Brain pericyte (primary cell): Measurements from ENCODE around the gene PHEX.

Experiments used
- DNase-seq: peaks from one replicate; pipeline ENCODE4 v3.0.0-alpha.2; 2012; ENCODE audit warnings: low read depth, low spot score

Gene PHEX

DNA sequence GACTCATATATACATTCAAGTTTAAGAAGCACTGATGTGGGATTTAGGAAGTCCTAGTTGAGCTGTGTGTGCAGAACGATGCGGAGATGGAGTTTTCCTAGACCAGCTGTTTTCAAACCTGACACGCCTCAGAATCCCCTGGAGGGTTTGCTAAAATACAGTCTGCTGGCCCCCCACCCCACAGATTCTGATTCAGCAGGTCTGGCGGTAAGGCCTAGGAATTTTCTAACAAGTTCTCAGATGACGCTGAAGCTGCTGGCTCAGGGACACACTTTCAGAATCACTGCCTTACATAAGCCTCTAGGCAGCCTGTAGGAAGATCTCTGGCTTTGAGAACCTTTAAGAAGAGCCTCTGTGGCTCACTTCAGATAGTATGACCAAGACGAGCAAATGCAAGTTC is 73.1 kb downstream of the PHEX start:
- DNase-seq = no peak

DNA sequence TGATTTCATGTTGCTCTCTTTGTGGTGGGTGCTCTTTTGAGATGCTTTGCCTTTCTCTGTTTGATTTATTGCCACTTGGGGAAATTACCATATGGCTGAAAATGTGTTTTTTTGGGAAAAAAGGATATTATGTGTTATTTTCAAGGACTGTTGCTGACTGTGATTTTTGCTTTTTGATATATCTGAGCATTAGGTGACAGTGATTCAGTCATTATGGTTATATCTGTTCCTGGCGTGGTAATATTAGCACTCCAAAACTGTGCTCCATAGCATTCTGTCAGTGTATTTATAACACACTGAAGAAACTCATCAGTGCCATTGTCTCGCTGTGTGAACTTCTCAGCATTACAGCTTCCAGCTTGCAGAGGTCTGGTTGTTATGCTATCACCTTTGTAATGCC is 73.8 kb downstream of the PHEX start:
- no peak for DNase-seq

DNA sequence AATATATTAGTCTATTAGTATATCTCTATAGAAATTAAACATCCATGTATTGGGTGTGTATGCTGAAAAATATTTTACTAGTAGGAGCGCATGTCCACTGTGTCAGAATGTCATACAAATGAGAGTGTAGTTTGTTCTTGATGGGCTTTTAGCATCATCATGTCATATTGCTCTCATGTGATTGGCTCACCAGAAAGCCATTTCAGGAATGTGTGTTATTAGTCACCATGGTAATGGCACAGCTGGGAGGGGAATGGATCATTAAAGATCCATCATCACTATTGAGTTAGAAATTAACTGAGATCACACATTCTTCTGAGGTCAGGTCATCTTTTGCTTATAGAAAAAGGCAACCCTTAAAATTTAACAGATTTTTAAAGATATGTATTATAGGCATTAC is 77.3 kb downstream of the PHEX start:
- DNase-seq = no peak

DNA sequence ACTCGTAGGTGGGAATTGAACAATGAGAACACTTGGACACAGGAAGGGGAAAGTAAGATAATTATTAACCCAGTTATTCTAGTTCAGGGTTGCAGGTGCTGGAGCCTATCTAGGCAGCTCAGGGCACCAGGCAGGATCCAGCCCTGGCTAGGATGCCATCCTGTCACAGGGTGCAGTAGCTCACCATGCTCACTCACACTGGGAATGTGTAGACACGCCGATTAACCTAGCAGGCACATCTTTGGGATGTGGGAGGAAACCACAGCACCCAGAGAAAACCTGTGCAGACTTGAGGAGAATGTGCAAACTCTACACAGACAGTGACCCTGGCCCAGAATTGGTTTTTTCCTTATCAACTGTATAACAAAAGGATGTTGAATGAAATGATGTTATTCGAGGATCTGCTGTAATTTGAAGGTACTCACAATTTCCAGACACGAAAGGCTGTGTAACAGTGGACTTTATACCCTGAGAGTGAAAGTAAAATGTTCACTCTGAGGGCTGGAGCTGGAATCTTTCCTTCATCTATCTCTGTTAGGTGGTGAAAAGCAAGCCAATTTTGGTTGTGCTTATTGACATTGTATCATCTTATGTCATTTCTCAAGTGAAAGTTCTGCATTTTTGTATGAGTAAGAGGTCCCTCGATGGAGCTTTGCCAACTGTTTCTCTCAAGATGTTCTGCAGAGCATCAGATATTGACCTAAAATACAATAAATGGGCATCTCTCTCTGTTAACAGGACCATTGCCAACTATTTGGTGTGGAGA is 78.8 kb downstream of the PHEX start:
- DNase-seq = no peak

DNA sequence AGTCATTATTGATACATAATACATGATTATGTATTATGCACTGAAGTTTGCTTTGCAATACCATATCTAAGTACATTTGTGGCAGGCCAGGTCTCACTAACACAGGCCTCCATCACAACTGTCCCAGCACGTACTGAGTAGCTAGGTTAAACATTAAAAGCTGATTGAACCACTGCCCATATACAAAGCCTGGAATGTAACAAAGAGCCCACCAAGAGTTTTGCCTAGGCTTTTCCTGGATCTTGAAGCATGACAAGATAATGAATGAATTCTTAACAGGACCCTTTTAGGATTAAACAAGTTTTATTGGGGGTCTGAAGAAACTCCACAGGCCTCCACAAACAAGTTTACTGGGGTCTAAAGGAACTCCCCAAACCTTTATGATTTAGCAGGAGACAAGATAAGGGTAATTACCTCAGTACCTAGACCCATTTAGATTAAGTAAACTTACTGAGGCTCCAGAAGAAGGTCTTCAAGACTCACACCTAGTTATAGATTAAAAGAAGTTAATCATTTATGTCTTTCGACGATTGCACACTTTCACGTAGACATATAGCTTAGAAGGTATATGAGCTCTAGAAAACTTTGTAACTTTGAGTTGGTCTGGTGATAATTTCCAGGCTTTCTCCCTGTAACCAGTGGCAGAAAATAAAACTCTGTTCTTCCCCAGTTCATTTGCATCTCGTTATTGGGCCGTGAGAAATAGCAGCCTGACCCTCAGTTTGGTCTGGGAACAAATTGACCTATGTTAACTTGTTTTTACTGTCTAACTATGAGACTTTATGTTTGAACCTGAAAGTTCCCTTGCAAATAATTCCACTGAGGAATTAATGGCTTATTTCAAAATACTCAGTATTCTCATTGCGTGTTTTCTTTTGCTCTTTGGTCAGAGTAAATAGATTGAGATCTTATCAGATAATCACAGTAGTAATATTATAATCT is 84.8 kb downstream of the PHEX start:
- DNase-seq = no peak

DNA sequence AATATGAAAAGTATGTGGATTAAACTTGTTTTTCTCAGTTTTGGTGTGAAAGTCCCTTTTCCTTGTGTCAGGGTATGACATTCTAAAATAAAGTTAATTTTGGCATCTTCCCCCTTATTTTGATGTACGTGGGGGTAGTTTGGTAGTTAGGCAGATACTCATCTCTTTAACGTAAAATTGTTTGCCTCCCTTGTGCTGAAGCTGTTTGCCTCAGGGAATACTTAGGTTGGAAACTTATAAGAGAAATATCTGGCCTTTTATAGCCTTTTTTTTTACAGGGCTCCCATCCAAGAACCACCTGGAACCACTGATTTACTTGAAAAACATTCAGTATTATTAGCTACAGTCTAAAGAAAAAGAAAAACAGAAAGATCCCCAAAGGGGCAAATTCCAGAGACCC is 85.5 kb downstream of the PHEX start:
- no peak for DNase-seq

DNA sequence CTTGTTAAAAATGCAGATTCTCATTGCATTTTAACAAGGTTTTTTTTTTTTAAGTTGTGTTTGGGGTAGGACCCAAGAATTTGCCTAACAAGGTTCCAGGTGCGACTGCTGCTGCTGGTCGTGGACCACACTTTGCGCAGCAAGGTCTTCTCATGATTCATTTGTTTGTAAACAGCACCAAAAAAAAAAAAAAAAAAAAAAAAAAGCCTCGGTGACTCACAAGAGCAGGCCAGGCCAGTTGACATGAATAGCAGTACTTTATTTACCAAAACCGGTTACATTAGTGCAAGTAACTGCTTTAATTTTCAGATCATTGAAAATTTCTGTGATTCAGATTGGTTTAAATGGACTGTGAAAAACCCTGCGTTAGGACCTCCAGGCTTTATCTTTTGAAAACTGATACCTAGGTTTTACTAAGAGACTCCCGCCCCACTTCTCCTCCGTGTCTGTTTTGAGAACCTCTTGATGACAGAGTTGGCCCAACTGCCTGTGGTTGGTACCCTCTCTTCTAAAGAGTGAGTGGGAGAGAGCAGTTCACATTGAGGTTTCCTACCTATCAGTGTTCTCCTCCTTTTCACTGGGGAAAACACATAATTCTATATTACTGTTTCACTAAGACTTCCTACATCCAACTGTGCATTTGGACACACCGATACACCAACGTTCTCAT is 86.2 kb downstream of the PHEX start:
- DNase-seq = no peak

DNA sequence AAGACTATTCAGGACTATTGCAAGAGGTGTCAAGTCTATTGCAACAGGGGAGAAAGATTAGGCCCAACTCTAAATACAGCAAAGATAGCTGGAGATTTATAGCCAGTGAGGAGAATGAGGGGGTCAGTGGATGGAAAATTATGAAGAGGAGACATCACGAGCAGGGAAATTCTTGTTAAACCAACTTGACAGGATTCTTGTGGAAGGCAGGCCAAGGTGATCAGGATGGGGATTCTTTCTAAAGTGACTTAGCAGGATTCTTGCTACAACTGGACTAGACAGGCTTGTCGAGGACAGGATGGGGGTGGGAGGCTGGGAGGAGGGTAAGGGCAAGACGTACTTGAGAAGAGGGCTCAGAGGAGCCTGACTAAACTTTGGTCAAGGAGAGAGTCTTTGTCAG is 89.0 kb downstream of the PHEX start:
- no peak for DNase-seq

DNA sequence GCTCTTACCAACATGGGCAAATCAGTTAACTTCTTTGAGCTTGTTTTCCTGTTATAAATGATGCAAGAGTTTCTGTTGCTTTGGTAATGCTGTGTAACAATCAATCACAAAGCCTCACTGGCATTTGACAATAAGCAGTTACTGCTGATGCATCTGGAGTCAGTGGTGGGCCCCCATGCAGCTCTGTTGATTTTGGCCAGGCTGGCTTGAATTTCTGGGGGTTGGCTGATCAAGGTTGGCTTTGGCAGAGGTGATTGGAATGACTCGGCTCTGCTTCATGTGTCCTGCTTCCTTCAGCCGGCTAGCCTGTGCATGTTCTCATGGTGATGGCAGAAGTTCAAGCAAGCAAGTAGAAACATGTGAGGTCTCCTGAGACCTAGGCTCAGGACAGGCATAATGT is 90.4 kb downstream of the PHEX start:
- DNase-seq = no peak

DNA sequence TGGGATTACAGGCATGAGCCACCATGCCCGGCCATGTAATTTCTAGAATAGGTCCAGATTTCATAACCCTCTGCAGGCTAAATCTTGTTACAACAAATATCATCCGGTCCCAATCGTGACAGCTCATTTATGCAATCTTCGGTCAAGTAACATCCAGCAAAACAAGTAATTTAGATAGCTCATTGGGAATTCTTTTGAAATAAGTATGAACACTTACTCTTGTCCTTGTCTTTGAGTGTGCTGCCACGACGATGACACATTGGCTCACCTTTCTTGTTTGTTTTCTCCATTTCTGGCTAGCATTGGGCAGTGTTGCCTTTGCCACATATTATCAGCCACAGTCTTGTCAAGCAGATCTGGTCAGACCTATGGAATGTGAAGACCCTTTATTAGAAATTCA is 92.0 kb downstream of the PHEX start:
- DNase-seq = no peak

DNA sequence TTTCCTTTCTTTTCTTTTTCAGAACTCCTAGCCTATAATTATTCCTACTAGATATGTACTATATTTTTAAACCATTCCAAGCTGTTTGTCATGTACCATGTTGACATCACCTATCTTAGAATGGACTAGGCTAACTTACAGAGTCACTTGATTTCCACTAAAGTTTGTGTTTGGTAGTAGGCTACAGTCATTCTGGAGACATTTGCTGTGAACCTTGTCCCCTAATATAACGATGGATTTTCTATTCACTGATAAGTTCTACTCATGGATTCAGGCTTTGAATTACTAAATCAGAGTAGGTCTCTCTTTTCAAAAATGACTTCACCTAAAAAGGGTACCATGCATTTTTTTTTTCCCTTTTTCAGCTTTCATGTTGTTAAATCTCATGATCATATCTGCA is 93.4 kb downstream of the PHEX start:
- no peak for DNase-seq

DNA sequence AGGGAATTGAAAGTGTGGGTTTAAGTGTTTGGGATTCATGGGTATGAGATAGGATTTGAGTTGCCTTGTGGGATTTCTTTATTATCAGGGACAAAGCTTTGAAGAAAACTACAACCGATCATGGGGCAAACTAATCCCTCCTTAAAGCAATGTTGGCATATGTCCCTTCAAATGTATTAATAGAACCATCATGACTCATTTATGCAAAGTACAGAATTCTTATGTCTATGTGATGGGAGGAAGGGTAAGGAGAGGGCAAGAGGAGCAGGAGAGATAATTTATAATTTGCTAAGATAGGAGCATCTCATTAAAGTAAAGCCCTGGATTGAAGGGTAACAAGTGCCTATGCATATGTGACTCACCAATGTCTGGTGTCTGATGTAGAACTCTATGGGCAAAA is 94.2 kb downstream of the PHEX start:
- no peak for DNase-seq

DNA sequence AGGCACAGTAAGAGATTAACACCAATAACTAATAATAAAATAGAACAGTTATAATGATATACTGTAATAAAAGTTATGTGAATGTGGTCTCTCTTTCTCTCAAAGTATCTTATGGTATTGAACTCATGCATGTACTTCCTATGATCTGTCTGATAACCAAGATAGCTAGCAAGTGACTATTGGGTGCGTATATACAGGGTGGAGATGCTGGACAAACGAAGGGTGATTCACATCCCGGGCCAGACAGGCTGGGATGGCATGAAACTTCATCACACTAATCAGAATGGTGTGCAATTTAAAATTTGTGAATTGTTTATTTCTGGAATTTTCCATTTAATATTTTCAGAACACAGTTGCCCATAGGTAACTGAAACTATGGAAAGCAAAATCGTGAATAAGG is 96.8 kb downstream of the PHEX start:
- no peak for DNase-seq

DNA sequence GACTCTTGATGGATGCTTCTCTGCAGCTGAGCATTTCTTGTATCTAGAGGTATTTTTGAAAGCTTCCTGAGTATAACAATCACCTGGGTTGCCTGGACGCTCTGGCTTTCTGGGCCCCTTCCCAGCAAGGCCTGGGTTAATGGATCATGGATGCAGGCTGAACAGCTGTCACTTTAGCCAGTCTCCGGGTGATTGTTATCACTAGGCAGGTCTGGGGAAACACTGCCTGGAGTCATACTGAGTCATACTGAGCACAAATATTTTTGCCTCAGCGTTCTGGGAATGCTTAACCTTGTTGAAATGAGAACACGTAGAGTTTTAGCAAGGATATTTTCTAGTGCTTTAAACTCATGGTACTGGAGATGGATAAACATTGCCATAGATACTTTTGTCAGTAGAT is 102.6 kb downstream of the PHEX start:
- peak; percentile 25 for DNase-seq

DNA sequence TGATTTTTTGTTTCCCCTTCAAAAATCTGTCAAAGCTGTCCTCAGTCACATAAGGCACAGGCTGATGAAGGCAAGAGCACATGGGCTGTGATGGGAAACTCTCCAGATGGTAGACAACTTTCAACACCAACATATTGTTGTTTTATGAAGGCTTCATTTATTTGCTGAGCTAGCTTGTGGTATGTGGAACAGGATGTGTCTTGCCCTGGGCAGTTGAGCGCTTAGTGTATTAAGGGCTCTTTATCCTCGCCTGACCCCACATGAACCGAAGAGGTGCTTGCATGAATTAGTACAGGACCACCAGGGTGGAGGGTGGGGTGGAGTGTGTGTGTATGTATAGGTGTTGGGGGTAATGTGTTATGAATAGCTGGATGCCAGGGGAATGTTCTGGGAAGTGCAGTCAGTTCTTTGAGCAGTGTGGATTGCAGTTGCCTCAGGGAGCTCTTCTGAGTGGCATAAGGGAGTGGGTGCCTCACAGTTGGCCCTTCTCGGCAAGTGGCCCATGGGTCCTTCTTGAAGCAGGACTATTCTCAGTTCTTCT is 103.1 kb downstream of the PHEX start:
- DNase-seq = peak; percentile 29

DNA sequence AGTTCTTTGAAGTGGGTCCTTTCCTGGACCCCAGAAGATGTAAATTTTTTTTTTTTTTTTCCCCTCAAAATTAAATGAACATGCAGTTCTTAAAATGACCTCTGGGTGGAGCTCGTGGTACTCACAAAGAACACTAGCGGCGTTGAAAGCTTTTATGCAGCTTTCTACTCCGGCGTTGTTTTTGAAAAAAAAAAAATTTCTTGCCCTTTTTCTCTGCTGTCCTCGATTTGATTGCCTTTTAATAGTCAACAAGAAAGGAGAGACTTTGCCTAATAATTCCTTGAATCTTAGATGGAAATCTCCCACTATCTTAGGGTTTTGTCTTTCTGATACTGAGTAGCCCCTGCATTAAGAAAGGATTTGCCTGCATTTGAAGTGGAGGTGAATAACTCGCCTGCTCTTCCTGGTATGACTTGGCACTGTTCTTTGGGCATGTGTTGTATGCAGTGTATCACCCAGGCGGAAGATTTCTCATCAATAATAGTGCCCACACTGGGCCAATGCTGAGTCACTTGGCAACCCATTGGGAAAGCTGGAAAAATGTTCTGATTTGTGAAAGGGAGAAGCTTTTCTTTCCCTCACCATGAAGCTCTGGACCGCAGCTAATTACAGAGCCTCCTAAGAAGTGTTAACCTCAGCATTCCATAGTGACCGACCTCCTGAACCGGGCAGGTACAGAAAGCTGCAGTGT is 104.0 kb downstream of the PHEX start:
- peak; percentile 25 for DNase-seq

DNA sequence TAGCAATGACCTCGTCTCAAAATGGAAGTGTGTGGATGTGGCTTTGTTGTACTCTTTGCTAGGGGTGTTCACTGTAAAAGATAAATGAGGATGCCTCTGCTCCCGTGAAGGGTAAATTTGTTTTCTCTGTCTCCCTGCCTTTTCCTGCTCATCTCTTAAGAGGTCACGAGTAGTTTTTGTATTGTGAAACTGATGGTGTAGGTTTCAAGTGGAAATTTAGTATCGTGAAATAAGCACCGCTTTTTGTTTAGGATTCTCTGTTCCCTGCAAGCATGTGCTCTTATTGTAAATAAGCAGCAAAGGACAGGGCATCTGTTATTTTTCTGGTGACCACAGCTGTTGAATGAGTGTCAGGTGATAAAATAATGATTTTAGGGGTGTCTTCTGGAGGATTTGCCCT is 104.6 kb downstream of the PHEX start:
- peak; percentile 5 for DNase-seq

DNA sequence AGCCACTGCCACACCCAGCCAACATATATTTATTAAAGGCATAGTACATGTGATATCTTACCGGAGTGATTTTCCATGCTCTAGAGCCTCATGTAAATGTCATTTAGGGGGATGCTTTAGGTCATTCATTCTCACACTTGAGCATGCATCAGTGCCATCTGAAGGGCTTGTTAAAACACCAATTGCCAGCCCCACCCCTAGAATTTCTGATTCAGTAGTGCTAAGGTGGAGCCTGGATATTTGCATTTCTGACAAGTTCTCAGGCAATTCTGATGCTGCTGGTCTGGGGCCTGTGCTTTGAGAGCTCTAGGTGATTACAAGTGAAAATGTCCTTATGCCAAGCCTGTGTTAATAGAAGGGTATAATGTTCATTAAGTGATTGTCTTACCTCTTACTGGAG is 107.7 kb downstream of the PHEX start:
- no peak for DNase-seq

DNA sequence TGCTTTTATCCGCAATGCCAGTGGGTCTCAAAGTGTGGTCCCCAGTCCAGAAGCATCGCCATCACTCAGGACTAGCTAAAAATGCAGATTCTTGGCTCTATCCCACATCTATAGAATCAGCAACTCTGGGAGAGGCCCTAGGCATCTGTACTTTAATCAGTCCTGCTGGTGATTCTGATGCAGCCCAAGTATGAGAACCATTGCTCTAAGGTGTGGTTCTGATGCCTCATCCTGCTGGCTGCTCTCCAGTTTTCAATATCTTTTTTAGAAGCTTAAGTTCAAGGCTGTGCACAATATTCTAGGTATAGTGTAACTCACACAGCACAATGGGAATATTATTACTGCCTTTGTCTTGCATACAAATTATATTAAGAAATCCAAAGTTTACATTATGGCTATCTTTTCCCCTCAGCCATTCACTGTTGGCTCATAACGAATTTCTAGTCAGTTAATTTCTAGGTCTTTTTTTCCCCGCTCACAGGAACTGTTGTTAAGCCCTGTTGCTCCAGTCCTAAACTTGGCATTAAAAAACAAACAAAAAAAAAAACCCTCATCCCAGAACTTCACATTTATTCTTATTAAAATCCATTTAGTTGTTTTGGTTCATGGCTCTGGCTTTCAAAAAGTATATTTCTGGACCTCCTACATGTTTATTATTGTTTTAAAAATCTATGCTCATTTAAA is 109.1 kb downstream of the PHEX start:
- DNase-seq = no peak

DNA sequence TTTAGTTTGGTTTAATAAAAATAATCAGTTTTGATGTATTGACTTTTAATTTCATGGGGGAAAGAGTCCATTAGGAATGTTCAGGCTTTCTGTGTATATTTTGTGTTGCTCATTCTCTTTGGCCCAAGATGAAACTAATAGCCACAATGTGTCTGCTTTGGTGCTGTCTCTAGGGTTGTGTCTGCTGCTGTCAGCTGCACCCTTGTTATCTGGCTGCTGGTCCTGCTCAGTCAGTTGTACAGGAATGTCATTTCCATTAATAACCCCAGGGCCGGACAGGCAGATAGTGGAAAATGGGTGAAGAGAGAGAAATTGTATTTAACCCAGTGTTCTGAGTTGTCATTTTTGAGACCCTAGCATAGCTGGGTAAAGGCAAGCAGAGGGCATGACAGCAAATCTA is 115.1 kb downstream of the PHEX start:
- no peak for DNase-seq

DNA sequence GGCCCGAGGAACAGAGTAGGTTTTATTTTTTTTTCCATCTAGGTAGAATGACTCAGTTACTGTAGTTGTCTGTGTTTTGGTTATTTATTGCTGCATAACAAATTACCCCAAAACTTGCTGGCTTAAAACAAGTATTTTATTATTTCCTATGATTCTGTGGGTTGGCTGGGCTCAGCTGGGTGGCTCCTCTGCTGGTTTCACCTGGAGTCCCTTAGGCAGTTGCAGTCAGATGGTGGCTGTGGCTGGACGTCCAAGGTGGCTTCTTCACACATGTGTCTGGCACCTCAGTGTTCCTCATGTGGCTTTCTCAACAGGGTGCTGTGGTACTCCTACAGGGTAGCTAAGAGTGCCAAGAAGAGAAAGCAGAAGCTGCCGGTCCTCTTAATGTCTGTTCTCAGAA is 115.8 kb downstream of the PHEX start:
- DNase-seq = no peak
